Stimulated activated CD4-positive, alpha-beta T cell treated with anti-CD3 and anti-CD28 coated beads, Interleukin-4, amount 100 ng/mL, for 1 hour (primary cell): ENCODE results near the gene BIRC2.
"Not testable (repeated sequence)": the region's sequence is repeated elsewhere in the genome, so short reads cannot be mapped to it uniquely, and the experiment has no call there.

Experiments used
- DNase-seq: peaks from one replicate; pipeline ENCODE4 v3.0.0-alpha.2; 2020

The BIRC2 gene

DNA sequence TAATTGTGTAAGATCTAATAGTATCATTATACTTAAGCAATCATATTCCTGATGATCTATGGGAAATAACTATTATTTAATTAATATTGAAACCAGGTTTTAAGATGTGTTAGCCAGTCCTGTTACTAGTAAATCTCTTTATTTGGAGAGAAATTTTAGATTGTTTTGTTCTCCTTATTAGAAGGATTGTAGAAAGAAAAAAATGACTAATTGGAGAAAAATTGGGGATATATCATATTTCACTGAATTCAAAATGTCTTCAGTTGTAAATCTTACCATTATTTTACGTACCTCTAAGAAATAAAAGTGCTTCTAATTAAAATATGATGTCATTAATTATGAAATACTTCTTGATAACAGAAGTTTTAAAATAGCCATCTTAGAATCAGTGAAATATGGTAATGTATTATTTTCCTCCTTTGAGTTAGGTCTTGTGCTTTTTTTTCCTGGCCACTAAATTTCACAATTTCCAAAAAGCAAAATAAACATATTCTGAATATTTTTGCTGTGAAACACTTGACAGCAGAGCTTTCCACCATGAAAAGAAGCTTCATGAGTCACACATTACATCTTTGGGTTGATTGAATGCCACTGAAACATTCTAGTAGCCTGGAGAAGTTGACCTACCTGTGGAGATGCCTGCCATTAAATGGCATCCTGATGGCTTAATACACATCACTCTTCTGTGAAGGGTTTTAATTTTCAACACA, 23.3 kb upstream of the BIRC2 start:
- DNase-seq, result no peak

DNA sequence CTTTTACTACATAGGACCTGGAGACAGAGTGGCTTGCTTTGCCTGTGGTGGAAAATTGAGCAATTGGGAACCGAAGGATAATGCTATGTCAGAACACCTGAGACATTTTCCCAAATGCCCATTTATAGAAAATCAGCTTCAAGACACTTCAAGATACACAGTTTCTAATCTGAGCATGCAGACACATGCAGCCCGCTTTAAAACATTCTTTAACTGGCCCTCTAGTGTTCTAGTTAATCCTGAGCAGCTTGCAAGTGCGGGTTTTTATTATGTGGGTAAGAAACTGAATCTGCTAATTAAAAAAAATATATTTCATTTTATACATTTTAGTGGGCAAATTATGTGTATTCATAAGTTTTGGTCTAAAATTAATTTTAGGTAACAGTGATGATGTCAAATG, 21.9 kb upstream of the BIRC2 start:
- DNase-seq, result no peak

DNA sequence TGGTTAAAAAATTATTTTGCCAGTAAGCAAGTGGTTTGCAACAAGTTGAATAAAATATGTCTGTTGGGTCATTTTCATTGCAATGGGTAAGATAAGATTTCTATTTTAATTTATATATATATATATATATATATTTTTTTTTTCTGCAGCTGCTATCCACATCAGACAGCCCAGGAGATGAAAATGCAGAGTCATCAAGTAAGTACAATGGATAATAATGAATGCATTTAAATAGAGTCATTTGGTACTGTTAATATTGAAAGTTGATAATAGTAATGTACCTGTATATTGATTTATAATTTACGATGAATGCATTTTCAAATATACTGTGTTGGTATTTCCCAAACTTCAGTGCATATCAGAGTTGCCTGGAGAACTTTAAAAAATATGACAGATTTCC, 18.3 kb upstream of the BIRC2 start:
- DNase-seq, result no peak

DNA sequence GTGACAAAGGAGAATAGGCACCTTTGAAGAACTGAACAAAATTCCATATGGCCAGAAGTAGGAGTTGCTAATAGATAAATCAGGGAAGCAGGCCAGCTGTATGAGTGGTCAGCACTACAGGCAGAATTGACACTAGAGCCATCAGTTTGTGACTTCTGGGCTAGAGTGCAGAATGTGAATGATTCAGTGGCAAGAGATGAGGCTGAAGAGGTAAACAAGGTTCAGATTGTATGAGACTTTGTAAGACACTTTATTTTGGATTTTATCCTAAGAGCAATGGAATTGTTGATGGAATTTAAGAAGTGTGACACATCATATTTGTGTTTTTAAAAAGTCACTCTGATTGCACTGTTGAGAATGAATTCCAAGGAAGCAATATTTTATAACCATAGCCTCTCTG, 16.8 kb upstream of the BIRC2 start:
- DNase-seq, result no peak

DNA sequence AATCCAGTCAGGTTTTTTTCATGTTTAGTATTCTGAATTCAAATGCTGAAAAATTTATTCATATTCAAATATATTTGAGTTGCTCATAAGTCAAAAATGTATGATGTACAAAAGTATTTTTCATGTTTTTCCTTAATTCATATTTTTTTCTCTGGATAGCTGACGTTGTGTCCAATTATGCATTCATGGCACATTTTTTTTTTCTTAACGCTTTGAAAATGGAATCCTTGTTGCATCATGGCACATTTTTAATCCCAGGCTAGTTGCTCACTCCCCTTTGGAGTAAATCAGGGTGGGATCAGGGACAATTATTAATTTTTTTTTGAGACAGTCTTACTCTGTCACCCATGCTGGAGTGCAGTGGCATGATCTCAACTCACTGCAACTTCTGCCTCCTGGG, 15.7 kb upstream of the BIRC2 start:
- no peak for DNase-seq

DNA sequence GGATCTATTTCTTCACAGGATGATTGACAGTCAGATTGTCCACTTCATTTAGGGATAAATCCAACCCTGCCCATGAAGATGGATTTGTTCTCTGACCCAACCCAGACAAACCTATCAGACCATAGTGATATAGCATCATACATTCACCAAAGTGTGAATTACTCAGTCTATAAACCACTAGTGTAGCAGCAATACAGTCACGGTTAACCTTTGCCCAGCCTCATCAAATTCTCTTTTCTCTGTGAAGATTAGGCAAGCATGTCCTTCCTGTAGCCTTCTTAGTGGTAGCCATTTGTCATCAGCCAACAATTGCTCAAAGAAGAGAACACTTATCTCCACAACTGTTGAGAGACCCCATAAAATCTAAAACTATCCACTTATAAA, 14.4 kb upstream of the BIRC2 start:
- DNase-seq, result no peak

DNA sequence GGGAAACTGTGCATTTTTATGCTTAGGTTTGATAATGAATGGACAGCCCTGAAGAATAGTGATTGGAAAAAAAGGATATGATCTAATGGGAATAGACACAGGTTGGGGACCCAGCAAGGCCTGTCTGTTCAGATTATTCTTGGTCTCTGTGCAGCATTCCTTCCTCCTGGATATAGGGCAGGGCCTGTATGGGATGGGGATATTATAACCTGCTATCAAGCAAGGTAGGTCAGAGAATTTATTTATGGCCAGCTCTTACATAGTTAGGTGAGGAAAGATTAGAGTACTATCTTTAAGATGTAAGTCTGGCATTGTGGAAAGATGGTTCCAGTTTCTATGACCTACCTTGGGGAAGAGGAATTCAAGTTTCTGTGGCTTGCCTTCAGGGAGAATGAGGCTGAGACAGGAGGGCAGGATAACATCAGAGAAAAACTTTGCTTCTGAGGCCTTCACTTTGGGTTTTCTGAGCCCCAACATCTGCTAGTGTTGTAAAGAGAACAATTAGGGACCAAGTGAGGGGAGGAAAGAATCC, 8.5 kb upstream of the BIRC2 start:
- DNase-seq, result no peak

DNA sequence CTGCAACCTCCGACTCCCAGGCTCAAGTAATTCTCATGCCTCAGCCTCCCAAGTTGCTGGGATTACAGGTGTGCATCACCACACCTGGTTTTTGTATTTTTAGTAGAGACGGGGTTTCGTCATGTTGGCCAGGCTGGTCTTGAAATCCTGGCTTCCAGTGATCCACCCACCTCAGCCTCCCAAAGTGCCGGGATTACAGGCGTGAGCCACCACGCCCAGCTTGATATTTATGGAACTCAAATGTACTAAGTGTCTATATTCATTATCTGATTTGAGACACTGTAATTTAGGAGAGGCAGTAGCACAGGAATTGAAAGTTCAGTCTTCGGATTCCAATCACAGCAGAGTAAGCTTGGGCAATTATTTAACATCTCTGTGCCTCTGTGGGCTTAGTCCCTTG, 5.7 kb upstream of the BIRC2 start:
- not testable (repeated sequence) for DNase-seq

DNA sequence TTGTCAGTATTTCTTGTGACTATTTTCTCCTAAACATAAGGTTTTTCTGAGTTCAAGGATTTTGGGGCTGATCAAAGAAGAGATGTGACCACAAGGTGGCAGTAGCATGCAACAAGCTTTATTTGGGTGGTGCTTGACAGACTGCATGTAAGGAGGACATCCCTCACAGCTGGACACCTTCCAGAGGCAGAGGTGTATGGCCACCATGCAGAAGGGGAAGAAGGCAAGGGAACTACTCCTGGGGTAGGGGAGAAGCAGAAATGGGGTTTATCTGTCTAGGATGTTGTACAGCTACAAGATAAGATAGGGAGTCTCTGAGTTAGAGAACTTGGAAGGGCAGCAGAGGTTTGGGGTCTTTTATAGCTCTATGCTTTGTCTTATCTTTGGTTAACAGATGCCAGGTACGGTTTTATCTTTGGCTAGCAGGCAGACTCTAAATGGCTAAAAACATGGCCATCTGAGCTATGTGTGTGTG, 5.1 kb upstream of the BIRC2 start:
- DNase-seq, result peak; percentile 53

DNA sequence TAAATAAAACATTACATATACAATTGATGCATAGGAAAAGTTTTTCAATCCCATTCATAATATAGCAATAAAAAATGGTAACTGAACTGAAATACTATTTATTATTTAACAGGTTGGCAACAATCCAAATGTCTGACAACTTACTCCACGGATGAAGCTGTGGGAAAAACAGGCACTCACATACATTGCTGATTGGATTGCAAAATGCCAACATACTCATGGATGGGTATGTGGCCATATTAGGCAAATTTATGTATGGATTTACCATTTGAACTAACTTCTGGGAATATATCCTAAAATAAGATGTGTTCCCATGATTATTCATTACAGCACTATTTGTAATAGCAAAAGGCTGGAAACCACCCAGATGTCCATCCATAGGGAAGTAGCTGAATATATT, 3.2 kb upstream of the BIRC2 start:
- no peak for DNase-seq

DNA sequence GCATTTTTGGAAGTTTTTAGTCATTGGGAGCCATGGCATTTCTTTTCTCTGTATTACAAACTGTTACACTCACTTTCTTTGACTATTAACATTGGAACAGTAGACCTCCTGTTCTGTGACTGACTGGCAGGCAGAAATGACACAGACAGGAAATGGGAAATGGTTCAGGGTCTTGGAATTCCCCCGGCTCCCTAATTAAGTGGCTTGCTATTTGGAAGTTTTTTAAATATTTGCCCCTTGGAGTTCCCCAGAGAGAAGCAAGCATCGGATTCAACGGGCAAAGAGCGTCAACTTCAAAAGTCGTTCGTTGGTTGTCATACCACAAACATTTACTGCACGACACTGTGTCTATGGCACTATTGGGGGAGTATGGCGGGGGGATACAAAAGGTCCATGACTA, 1.1 kb upstream of the BIRC2 start:
- DNase-seq, result no peak

DNA sequence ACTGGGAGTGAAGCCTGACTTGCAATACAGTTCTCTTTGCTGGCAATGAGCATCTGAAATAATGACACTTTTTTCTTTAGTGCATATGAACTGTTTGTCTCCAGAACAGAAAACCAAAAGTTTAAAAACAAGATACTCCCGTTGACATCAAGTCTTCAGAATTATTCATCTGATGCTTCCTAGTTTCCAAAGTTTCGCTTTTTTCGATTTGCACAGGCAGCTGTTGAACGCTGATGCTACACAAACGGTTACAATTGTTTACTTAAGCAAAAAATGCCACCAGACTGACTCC, 612 bp upstream of the BIRC2 start:
- DNase-seq, result no peak

DNA sequence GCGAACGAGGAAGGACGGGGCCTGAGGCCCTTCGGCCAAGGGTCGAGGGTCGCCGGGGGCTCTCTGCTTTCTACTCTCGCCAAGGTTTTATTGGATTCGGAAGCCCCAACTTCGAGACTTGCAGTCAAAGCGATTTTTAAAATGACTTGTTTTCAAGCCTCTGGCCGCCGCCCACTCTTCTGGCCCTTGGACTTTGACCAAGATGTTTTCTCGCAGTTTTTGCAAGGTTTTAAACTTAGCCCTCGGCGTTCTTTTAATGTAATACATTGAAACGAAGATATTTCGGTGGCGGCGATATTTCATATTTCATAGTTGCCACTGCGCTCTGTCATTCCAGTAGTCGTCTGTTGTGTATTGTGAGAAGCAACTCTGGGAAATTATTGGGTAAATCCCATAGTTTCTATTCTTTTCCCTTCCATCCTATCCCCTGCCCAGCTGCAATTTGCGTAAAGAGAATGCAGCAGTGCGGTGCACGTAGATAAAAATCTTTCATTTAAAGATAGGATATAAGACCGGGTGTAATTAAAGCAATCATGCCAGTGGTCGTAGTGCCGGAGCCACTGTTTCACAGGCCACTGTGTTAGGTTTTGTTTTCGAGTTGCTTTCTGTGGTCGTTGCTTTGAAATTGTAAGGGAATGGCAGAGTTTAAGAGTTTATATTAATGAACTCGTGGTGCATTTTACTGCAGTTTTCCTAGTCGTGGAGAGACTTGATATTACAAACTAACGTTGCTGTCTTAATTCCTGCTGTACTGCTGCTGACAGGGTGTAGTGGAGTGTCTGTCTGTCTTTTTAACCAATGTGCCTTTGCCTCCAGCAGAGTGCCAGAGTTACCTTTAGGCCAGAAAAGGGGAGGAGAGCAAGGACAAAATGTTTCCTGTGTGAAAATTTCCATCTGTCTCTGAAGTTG, 702 bp downstream of the BIRC2 start:
- no peak for DNase-seq

DNA sequence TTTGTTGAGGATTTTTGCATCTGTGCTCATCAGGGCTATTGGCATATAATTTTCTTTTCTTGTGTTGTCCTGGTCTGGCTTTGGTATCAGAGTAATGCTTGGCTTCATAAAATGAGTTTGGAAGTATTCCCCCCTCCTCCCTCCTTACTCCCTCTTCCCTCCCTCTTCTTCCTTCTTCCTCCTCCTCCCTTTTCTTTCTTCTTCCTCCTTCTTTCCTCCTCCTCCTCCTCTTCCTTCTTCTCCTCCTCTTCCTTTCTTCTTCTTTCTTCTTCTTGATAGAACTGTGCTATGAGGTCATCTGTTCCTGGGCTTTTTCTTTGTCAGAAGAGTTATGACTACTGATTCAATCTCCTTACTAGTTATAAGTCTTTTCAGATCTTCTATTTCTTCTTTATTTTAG, 10.1 kb downstream of the BIRC2 start:
- no peak for DNase-seq

DNA sequence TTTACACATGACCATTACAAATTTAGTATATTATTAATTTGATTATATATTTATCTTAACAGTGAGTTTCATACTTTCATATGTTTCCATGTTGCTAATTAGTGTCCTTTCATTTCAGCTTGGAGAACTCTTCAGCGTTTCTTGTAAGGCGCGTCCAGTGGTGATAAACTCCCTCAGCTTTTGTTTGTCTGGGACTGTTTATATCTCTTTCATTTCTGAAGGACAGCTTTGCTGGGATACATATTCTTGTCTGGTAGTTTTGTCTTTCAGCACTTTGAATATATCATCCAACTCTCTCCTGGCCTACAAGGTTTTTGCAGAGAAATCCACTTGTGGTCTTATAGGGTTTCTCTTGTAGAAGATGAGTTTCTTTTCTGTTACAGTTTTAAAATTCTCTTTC, 12.4 kb downstream of the BIRC2 start:
- DNase-seq, result no peak

DNA sequence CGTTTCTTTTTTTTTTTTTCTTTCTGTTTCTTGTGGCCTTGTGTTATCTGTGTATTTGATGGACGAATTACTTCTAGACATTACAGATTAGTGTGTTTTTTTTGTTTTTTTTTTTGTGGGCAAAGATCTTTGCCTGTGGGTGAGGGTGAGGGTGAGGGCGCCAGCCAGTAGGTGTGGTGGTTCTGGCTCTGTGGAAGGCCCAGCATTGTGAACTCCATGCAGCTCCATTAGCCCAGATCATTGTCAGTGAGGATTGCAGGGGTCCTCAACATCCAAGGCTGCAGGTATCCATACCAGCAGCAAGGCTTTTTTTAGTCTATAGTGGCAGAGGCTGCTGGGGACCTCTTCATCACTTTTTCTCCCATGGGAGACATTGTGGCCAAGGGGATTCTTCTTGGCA, 13.7 kb downstream of the BIRC2 start:
- DNase-seq, result no peak

DNA sequence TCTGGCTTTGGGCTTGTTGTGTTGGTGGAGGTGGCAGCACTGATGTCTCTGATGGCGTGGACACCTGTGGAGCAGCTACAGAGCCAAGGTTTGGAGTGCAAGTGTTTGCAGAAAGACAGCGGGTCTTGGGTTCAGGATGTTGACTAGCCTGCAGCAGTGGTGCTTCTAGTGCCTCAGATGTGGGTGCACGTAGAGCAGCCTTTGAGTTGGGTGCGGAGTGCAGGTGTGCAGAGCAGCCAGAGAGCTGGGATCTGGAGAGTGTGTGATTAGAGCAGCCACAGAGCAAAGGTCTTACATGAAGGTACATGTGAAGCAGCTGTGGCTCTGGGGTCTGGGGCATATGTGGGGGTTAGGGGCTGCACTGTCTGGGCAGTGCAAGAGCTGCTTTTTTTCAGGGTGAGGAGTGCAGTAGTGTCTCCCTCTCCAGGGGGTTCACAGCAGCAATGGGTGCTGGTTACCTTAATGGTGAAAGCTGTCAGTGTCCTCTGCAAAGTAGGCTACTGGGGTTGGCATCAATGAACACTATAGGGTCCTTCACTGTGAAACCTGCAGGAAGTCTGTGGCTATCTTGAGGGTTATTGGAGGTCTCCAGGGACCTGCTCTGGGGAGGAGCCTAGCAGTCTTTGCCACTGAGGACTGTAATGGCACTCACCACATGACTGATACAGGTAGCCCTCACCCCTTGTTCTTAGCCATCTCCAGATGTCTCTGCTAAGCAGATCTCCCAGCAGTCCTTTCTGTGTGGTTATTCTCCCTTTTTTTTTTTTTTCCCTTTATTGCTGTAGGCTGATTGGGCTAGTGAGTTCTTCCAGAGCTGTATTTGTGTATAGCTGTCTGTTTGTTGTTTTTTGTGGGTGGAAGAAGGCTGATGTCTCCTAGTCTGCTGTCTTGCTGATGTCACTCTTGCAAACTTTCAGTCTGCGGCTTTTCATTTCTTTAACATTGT, 14.3 kb downstream of the BIRC2 start:
- no peak for DNase-seq

DNA sequence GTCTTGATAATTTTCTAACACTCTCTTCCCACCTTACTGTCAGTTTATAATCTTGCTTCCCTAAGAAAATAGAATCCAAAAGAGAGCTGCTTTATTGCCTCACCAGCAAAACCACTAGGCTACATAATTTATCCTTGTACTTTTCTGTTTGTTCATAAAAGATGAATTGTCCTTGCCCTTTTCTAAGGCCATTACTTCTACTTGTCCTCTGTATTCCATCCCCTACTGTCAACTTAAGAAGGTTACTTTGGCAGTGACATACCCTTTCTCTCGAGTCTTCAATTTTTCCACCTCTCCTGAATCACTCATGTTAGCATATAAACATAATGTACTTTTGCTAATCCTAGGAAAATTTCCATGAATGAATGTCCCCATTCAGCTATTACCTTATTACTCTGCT, 18.0 kb downstream of the BIRC2 start:
- DNase-seq, result no peak

DNA sequence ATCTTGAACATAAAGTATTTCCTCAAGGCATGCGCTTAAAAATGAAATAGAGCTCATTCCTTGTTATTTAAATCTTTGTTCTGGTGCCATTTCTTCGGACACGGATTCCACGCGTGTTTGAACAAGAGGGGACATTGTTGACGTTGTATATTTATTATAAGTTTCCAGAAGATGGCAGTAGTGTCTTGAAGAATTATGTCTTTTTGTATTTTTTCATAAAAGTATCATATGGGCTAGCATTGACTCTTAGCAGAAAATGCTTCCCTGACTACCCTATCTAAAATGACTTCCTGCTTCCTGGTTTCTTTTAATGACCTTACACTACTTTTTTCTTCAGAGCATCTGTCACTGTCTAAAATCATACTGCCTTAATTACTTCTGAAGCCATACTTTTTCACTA, 20.4 kb downstream of the BIRC2 start:
- no peak for DNase-seq

DNA sequence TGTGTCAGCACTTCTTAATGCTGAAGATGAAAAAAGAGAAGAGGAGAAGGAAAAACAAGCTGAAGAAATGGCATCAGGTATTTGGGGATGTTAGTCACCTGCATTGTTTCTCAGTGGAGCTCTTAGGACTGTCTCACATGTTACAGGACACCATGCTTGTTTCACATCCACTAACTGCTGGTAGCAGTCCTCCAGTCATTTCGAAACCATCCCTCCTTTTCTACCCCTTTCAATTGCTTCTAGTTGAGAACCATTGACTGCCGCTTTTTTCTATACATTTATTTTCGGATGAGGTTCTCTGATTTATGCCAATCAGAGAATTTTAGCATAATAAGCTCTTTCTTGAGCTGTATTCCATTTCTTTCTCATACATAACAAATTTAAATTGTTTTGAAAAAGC, 21.5 kb downstream of the BIRC2 start:
- no peak for DNase-seq

DNA sequence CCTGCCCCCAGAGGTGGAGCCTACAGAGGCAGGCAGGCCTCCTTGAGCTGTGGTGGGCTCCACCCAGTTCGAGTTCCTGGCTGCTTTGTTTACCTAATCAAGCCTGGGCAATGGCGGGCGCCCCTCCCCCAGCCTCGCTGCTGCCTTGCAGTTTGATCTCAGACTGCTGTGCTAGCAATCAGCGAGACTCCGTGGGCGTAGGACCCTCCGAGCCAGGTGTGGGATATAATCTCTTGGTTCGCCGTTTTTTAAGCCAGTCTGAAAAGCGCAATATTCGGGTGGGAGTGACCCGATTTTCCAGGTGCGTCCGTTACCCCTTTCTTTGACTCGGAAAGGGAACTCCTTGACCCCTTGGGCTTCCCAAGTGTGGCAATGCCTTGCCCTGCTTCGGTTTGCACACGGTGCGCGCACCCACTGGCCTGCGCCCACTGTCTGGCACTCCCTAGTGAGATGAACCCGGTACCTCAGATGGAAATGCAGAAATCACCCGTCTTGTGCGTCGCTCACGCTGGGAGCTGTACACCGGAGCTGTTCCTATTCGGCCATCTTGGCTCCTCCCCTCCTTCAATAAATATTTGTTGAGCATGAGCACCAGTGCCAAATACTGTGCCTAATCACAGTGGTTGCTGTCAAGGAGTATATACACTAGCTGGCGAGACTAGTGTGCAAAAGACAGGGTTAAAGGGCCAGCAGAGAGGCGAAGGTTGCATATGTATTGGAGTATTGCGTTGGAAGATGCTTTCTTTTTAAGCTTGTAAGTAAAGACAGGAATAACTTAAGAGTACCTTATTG, 27.8 kb downstream of the BIRC2 start:
- DNase-seq, result not testable (repeated sequence)

DNA sequence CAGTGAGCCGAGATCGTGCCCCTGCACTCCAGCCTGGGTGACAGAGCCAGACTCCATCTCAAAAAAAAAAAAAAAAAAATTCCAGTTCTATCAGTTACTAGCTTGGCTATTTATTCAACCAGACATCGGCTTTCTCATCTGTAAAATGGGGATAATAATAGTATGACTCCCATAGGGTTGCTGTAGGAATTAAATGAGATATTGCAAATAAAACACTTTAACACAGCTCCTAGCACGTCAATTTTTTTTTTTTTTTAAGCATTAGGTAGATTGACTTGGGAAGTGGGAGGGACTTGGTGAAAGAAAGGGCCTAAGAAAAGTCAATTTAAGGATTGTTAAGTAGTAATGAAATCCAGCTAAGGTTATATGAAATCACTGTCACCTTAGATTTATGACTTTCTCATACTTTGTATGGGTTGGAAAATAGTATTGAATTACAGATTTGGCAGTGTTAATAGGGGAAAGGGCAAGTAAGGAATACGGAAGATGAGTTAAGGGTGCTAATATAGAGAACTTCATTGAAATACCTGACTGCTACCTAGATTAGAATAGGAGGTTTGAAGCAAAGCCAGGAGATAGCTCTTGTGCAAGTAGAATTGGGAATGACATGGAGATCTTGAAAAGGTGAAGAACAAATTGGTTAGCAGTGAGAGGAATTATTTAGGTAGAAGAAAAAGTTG, 28.8 kb downstream of the BIRC2 start:
- no peak for DNase-seq
